ENCODE data around the gene DAPK1.

Gene DAPK1

GRCh38 chr9:87657893-87658292 is 160.2 kb downstream of the DAPK1 start:
- Mint-ChIP-seq H3K9me3 (no peaks in the 10 kb centered on the region), H3K27me3 (peaks cover 2% of the 10 kb centered on the region), H3K4me3 (no peak overlapping the region), H3K27ac (no peak overlapping the region), H3K36me3 (ENCODE audit: low read depth) (no peaks in the 10 kb centered on the region), H3K4me1 (peaks cover 3% of the 10 kb centered on the region)
- DNase-seq (no peak), ATAC-seq (no peak)

- Mint-ChIP-seq H3K36me3 (ENCODE audit: low read depth) (no peaks in the 10 kb centered on the region), H3K27ac (no peak overlapping the region), H3K27me3 (peaks cover 3% of the 10 kb centered on the region), H3K9me3 (no peaks in the 10 kb centered on the region), H3K4me3 (no peak overlapping the region), H3K4me1 (peaks cover 3% of the 10 kb centered on the region)
- DNase-seq (no peak), ATAC-seq (no peak)
Observed at GRCh38 chr9:87658511-87658910, 160.8 kb downstream of the DAPK1 start.

GRCh38 chr9:87659534-87660419 is 162.1 kb downstream of the DAPK1 start:
- Mint-ChIP-seq H3K36me3 (ENCODE audit: low read depth) (no peaks in the 10 kb centered on the region), H3K9me3 (no peaks in the 10 kb centered on the region), H3K4me1 (peaks cover 3% of the 10 kb centered on the region), H3K4me3 (no peak overlapping the region), H3K27ac (no peak overlapping the region), H3K27me3 (peaks cover 3% of the 10 kb centered on the region)
- DNase-seq: no peak
- ATAC-seq: no peak

- Mint-ChIP-seq H3K9me3 (no peaks in the 10 kb centered on the region), H3K4me3 (no peak overlapping the region), H3K27ac (no peak overlapping the region), H3K27me3 (peaks cover 3% of the 10 kb centered on the region), H3K36me3 (ENCODE audit: low read depth) (no peaks in the 10 kb centered on the region), H3K4me1 (peaks cover 3% of the 10 kb centered on the region)
- DNase-seq (no peak), ATAC-seq (no peak)
Observed at GRCh38 chr9:87661241-87661640, 163.6 kb downstream of the DAPK1 start.

GRCh38 chr9:87662808-87663528 is 165.3 kb downstream of the DAPK1 start:
- Mint-ChIP-seq H3K9me3 (no peaks in the 10 kb centered on the region), H3K27me3 (peaks cover 3% of the 10 kb centered on the region), H3K4me3 (no peak overlapping the region), H3K27ac (no peak overlapping the region), H3K4me1 (peaks cover 3% of the 10 kb centered on the region), H3K36me3 (ENCODE audit: low read depth) (no peaks in the 10 kb centered on the region)
- peak; percentile 50 for ATAC-seq
- peak; percentile 76 for DNase-seq

GRCh38 chr9:87663556-87663955 is 165.9 kb downstream of the DAPK1 start:
- no peak overlapping the region for H3K27ac Mint-ChIP-seq
- H3K36me3 Mint-ChIP-seq (ENCODE audit: low read depth): no peaks in the 10 kb centered on the region
- ATAC-seq: no peak
- no peaks in the 10 kb centered on the region for H3K9me3 Mint-ChIP-seq
- peaks cover 3% of the 10 kb centered on the region for H3K4me1 Mint-ChIP-seq
- peaks cover 3% of the 10 kb centered on the region for H3K27me3 Mint-ChIP-seq
- no peak for DNase-seq
- no peak overlapping the region for H3K4me3 Mint-ChIP-seq

- peaks cover 3% of the 10 kb centered on the region for H3K27me3 Mint-ChIP-seq
- no peak overlapping the region for H3K27ac Mint-ChIP-seq
- H3K36me3 Mint-ChIP-seq (ENCODE audit: low read depth): no peaks in the 10 kb centered on the region
- no peak for DNase-seq
- H3K9me3 Mint-ChIP-seq: no peaks in the 10 kb centered on the region
- peaks cover 3% of the 10 kb centered on the region for H3K4me1 Mint-ChIP-seq
- no peak for ATAC-seq
- H3K4me3 Mint-ChIP-seq: no peak overlapping the region
Observed at GRCh38 chr9:87664153-87665060, 166.7 kb downstream of the DAPK1 start.

GRCh38 chr9:87665505-87665904 is 167.8 kb downstream of the DAPK1 start:
- Mint-ChIP-seq H3K9me3 (no peaks in the 10 kb centered on the region), H3K36me3 (ENCODE audit: low read depth) (no peaks in the 10 kb centered on the region), H3K27me3 (peaks cover 3% of the 10 kb centered on the region), H3K4me1 (peaks cover 3% of the 10 kb centered on the region), H3K27ac (no peak overlapping the region), H3K4me3 (no peak overlapping the region)
- DNase-seq (no peak), ATAC-seq (no peak)

- no peaks in the 10 kb centered on the region for H3K36me3 Mint-ChIP-seq (ENCODE audit: low read depth)
- DNase-seq: no peak
- H3K27ac Mint-ChIP-seq: no peak overlapping the region
- H3K27me3 Mint-ChIP-seq: peaks cover 3% of the 10 kb centered on the region
- H3K4me1 Mint-ChIP-seq: no peaks in the 10 kb centered on the region
- H3K9me3 Mint-ChIP-seq: no peaks in the 10 kb centered on the region
- no peak for ATAC-seq
- no peak overlapping the region for H3K4me3 Mint-ChIP-seq
Observed at GRCh38 chr9:87667164-87667738, 169.6 kb downstream of the DAPK1 start.

- Mint-ChIP-seq H3K36me3 (ENCODE audit: low read depth) (no peaks in the 10 kb centered on the region), H3K27me3 (no peaks in the 10 kb centered on the region), H3K4me1 (no peaks in the 10 kb centered on the region), H3K27ac (no peak overlapping the region), H3K9me3 (no peaks in the 10 kb centered on the region), H3K4me3 (no peak overlapping the region)
- DNase-seq: no peak
- ATAC-seq: no peak
Observed at GRCh38 chr9:87668222-87668621, 170.6 kb downstream of the DAPK1 start.

- DNase-seq: no peak
- Mint-ChIP-seq H3K27ac (no peak overlapping the region), H3K4me3 (no peak overlapping the region), H3K4me1 (no peaks in the 10 kb centered on the region), H3K27me3 (no peaks in the 10 kb centered on the region), H3K9me3 (no peaks in the 10 kb centered on the region), H3K36me3 (ENCODE audit: low read depth) (no peaks in the 10 kb centered on the region)
- ATAC-seq: no peak
Observed at GRCh38 chr9:87668722-87669121, 171.1 kb downstream of the DAPK1 start.

GRCh38 chr9:87670572-87671264 is 173.1 kb downstream of the DAPK1 start:
- H3K36me3 Mint-ChIP-seq (ENCODE audit: low read depth): no peaks in the 10 kb centered on the region
- ATAC-seq: no peak
- no peaks in the 10 kb centered on the region for H3K9me3 Mint-ChIP-seq
- H3K27me3 Mint-ChIP-seq: peaks cover 2% of the 10 kb centered on the region
- no peak for DNase-seq
- no peak overlapping the region for H3K4me3 Mint-ChIP-seq
- no peaks in the 10 kb centered on the region for H3K4me1 Mint-ChIP-seq
- no peak overlapping the region for H3K27ac Mint-ChIP-seq

- H3K36me3 Mint-ChIP-seq (ENCODE audit: low read depth): no peaks in the 10 kb centered on the region
- no peak overlapping the region for H3K4me3 Mint-ChIP-seq
- no peak overlapping the region for H3K27ac Mint-ChIP-seq
- no peak for ATAC-seq
- peaks cover 2% of the 10 kb centered on the region for H3K27me3 Mint-ChIP-seq
- H3K9me3 Mint-ChIP-seq: no peaks in the 10 kb centered on the region
- H3K4me1 Mint-ChIP-seq: no peaks in the 10 kb centered on the region
- no peak for DNase-seq
Observed at GRCh38 chr9:87671478-87671877, 173.8 kb downstream of the DAPK1 start.

GRCh38 chr9:87671925-87672324 is 174.3 kb downstream of the DAPK1 start:
- Mint-ChIP-seq H3K36me3 (ENCODE audit: low read depth) (no peaks in the 10 kb centered on the region), H3K27me3 (peaks cover 2% of the 10 kb centered on the region), H3K4me3 (no peak overlapping the region), H3K9me3 (no peaks in the 10 kb centered on the region), H3K4me1 (no peaks in the 10 kb centered on the region), H3K27ac (no peak overlapping the region)
- no peak for ATAC-seq
- no peak for DNase-seq

Data from activated naive CD8-positive, alpha-beta T cell treated with anti-CD3 and anti-CD28 coated beads, Interleukin-2, amount 50 U/mL, for 24 hours (primary cell).